ENCODE data around the gene BEGAIN.

DNA sequence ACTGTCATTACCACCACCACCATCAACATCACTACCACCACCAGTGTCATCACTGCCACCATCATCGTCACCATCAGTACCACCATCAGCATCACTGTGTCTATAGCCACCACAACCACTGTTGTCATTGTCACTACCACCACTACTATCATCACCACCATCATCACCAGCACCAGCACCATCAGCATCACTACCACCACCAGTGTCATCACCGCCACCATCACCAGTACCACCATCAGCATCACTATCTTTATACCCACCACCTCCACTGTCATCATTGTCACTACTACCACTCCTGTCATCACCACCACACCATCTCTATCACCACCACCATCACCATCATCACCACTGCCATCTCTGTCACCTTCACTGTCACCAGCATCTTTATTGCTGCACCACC, 60.6 kb downstream of the BEGAIN start:
- TF ChIP-seq EP300 (conservative IDR thresholded peaks at IDR 0.05; ENCODE audit: poor library complexity, severe bottlenecking) (no peak), EZH2 (IDR thresholded peaks at IDR 0.05; ENCODE audit: borderline replicate concordance, insufficient read depth, low read length, poor library complexity, severe bottlenecking) (no peak), MXI1 (conservative IDR thresholded peaks at IDR 0.05; ENCODE audit: poor library complexity, severe bottlenecking) (no peak), POLR2AphosphoS5 (IDR thresholded peaks at IDR 0.05) (no peak), RAD21 (conservative IDR thresholded peaks at IDR 0.05) (no peak), TAF1 (IDR thresholded peaks at IDR 0.05; ENCODE audit: low read depth) (no peak)
- TF ChIP-seq, protein P1, sequence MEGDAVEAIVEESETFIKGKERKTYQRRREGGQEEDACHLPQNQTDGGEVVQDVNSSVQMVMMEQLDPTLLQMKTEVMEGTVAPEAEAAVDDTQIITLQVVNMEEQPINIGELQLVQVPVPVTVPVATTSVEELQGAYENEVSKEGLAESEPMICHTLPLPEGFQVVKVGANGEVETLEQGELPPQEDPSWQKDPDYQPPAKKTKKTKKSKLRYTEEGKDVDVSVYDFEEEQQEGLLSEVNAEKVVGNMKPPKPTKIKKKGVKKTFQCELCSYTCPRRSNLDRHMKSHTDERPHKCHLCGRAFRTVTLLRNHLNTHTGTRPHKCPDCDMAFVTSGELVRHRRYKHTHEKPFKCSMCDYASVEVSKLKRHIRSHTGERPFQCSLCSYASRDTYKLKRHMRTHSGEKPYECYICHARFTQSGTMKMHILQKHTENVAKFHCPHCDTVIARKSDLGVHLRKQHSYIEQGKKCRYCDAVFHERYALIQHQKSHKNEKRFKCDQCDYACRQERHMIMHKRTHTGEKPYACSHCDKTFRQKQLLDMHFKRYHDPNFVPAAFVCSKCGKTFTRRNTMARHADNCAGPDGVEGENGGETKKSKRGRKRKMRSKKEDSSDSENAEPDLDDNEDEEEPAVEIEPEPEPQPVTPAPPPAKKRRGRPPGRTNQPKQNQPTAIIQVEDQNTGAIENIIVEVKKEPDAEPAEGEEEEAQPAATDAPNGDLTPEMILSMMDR (IDR thresholded peaks at IDR 0.05; ENCODE audit: poor library complexity, severe bottlenecking), result no peak
- TF ChIP-seq, protein P2, sequence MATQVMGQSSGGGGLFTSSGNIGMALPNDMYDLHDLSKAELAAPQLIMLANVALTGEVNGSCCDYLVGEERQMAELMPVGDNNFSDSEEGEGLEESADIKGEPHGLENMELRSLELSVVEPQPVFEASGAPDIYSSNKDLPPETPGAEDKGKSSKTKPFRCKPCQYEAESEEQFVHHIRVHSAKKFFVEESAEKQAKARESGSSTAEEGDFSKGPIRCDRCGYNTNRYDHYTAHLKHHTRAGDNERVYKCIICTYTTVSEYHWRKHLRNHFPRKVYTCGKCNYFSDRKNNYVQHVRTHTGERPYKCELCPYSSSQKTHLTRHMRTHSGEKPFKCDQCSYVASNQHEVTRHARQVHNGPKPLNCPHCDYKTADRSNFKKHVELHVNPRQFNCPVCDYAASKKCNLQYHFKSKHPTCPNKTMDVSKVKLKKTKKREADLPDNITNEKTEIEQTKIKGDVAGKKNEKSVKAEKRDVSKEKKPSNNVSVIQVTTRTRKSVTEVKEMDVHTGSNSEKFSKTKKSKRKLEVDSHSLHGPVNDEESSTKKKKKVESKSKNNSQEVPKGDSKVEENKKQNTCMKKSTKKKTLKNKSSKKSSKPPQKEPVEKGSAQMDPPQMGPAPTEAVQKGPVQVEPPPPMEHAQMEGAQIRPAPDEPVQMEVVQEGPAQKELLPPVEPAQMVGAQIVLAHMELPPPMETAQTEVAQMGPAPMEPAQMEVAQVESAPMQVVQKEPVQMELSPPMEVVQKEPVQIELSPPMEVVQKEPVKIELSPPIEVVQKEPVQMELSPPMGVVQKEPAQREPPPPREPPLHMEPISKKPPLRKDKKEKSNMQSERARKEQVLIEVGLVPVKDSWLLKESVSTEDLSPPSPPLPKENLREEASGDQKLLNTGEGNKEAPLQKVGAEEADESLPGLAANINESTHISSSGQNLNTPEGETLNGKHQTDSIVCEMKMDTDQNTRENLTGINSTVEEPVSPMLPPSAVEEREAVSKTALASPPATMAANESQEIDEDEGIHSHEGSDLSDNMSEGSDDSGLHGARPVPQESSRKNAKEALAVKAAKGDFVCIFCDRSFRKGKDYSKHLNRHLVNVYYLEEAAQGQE (IDR thresholded peaks at IDR 0.05; ENCODE audit: borderline replicate concordance), result no peak
